Caco-2 (cell line): ENCODE data around the gene SPCS3. TPM values are rescaled to one million over a fixed set of nuclear protein-coding genes. Genes with fewer than 3 reads are reported as not detected.

Experiments used
- BruUV-seq: library from RNA; stranded (reverse); fragments of 400-500 nt; replicated peaks from 2 replicates; lab custom pipeline; 2021; lab: Mats Ljungman, UMichigan
- CTCF ChIA-PET: fragments of 300-600 bp; sonication (Branson Sonifier 250); formaldehyde crosslinking; loops from one replicate; lab custom pipeline; 2022; ENCODE audit warnings: antibody characterized with exemption; lab: Charles Lee
- POLR2A ChIA-PET: fragments of 300-600 bp; sonication (Branson Sonifier 250); formaldehyde crosslinking; loops from one replicate; lab custom pipeline; 2022; ENCODE audit warnings: antibody characterized with exemption; lab: Charles Lee
- DNase-seq, 2 experiments: peaks; one replicate each; pipeline versions ENCODE4 v3.0.0 to v3.0.0-alpha.2; 2020 to 2022
- H3K27me3 ChIP-seq: replicated peaks from 2 replicates; pipeline ENCODE4 v1.6.0; 2011; ENCODE audit warnings: low read length; ENCODE audit not compliant: control insufficient read depth, insufficient read depth
- H3K36me3 ChIP-seq: 2 replicates; pipeline ENCODE4 v1.5.1; 2011; ENCODE audit warnings: low read length; ENCODE audit not compliant: control insufficient read depth, insufficient read depth
- H3K4me1 ChIP-seq: fragments of 250-450 bp; sonication (Bioruptor Pico); 2 replicates; pipeline ENCODE4 v1.5.1; 2020; ENCODE audit warnings: mild to moderate bottlenecking
- H3K4me3 ChIP-seq: 2 replicates; pipeline ENCODE4 v1.5.1; 2011; ENCODE audit warnings: low read depth, mild to moderate bottlenecking, control low read depth, low read length
- H3K9me3 ChIP-seq: fragments of 250-450 bp; sonication (Bioruptor Pico); 2 replicates; pipeline ENCODE4 v1.5.1; 2020; ENCODE audit warnings: mild to moderate bottlenecking, moderate library complexity
- H3K27ac Mint-ChIP-seq: one replicate; pipeline ENCODE4 v1.8.0; 2022; ENCODE audit warnings: mixed read lengths; ENCODE audit not compliant: unreplicated experiment
- H3K27me3 Mint-ChIP-seq: one replicate; pipeline ENCODE4 v1.8.0; 2022; ENCODE audit warnings: mixed read lengths; ENCODE audit not compliant: insufficient read depth, unreplicated experiment
- H3K36me3 Mint-ChIP-seq: one replicate; pipeline ENCODE4 v1.8.0; 2022; ENCODE audit warnings: mild to moderate bottlenecking, mixed read lengths; ENCODE audit not compliant: insufficient read depth, unreplicated experiment
- H3K4me1 Mint-ChIP-seq: one replicate; pipeline ENCODE4 v1.8.0; 2022; ENCODE audit warnings: low read depth, mixed read lengths; ENCODE audit not compliant: unreplicated experiment
- H3K4me3 Mint-ChIP-seq: one replicate; pipeline ENCODE4 v1.8.0; 2022; ENCODE audit warnings: mild to moderate bottlenecking, moderate library complexity, mixed read lengths; ENCODE audit not compliant: unreplicated experiment
- H3K9me3 Mint-ChIP-seq: one replicate; pipeline ENCODE4 v1.8.0; 2022; ENCODE audit warnings: mixed read lengths; ENCODE audit not compliant: unreplicated experiment
- intact Hi-C: fragments of 100-400 bp; cut with micrococcal nuclease; formaldehyde crosslinking; loops from one replicate; pipeline ENCODE4 v1.10.0; 2022; ENCODE audit not compliant: unreplicated experiment
- total RNA-seq: library from RNA; stranded (reverse); gene quantifications from 2 replicates; pipeline ENCODE4 v1.2.3, GENCODE V29; 2022
- TF ChIP-seq, protein P1 (sequence below), 2 experiments: fragments of 200-600 bp in 1 of 2; IDR thresholded peaks; 1 replicate in 1 of 2; 2 replicates in 1 of 2; pipeline versions ENCODE4 v1.5.1 to v1.8.0; 2011 to 2022; ENCODE audit warnings: antibody characterized with exemption in 1 of 2, control low read depth in 1 of 2, inconsistent platforms in 1 of 2, low read depth in 1 of 2, low read length in 1 of 2, mild to moderate bottlenecking in 1 of 2, moderate library complexity in 1 of 2; ENCODE audit not compliant: insufficient read depth in 1 of 2, severe bottlenecking in 1 of 2, unreplicated experiment in 1 of 2

Gene SPCS3
- total RNA-seq, 1 experiment from 2014 or later, result 56.2 TPM

DNA sequence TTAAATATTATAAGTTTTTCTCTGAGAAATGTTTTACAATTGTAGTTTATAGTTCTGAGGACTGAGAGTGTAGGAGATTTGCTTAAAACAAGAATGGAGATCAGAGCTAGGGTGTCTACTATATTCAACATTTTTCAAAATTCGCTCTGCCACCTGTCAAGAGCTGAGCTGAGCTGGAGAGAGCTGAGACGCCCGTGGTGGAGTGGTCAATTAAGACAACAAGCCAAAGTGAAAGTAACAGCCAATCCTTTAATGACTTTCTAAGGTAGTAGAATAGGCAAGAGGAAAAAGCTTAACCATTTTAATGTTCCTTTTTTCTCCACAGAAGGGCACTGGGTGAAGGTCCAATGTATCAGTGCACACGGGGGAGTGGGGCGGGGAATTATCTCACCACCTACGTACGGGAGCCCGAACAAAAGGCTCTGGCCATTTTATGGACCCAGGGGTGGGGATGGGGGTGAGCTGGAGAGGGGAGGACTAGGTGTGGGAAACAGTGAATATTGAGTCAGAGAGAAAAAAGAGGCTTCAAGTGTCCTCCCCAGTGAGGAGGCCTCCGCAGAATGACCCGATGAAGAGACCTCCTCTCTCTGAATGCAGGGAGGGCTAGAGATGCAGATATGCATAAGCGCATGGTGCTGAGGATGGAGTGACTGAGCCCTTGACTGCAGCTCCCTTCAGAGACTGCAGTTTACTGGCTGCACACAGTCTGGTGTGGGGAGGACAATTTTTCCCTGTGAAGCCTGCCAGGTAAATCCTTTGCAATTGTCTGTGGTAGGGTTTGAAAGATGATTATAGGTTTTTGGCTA, 60.8 kb downstream of the SPCS3 start:
- CTCF ChIA-PET, result interaction anchor here (1.6 kb wide), 1 partner anchor 667 kb away, joined by 8 read pairs; no protein-coding TSS in a partner anchor
- peaks cover 6% of the 10 kb centered on the region for H3K27me3 Mint-ChIP-seq
- no peaks in the 10 kb centered on the region for H3K36me3 Mint-ChIP-seq
- H3K4me3 Mint-ChIP-seq, result no peak overlapping the region
- Histone ChIP-seq H3K9me3 (no peaks in the 10 kb centered on the region), H3K4me3 (no peak overlapping the region), H3K36me3 (no peaks in the 10 kb centered on the region), H3K27me3 (no peaks in the 10 kb centered on the region), H3K4me1 (no peaks in the 10 kb centered on the region)
- TF ChIP-seq, protein P1, sequence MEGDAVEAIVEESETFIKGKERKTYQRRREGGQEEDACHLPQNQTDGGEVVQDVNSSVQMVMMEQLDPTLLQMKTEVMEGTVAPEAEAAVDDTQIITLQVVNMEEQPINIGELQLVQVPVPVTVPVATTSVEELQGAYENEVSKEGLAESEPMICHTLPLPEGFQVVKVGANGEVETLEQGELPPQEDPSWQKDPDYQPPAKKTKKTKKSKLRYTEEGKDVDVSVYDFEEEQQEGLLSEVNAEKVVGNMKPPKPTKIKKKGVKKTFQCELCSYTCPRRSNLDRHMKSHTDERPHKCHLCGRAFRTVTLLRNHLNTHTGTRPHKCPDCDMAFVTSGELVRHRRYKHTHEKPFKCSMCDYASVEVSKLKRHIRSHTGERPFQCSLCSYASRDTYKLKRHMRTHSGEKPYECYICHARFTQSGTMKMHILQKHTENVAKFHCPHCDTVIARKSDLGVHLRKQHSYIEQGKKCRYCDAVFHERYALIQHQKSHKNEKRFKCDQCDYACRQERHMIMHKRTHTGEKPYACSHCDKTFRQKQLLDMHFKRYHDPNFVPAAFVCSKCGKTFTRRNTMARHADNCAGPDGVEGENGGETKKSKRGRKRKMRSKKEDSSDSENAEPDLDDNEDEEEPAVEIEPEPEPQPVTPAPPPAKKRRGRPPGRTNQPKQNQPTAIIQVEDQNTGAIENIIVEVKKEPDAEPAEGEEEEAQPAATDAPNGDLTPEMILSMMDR (IDR thresholded peaks at IDR 0.05; ENCODE audit: insufficient read depth in 1 of 2, low read depth in 1 of 2, low read length in 1 of 2, severe bottlenecking in 1 of 2, unreplicated experiment in 1 of 2), result no peak
- no peaks in the 10 kb centered on the region for H3K9me3 Mint-ChIP-seq
- DNase-seq, result no peak
- no peaks in the 10 kb centered on the region for H3K4me1 Mint-ChIP-seq
- intact Hi-C loops, result no loop called here
- POLR2A ChIA-PET, result no interaction called here
- H3K27ac Mint-ChIP-seq, result no peak overlapping the region
- BruUV-seq, result no TSS peak

Other genes with a start within 250 kb of the SPCS3 start
- not detected in 2 replicates for gene SPATA4, start 124.4 kb upstream of the SPCS3 start, total RNA-seq
- gene ASB5, start 50.7 kb upstream of the SPCS3 start, total RNA-seq, result not detected in 2 replicates